Nephron (organoid): Measurements from ENCODE around the gene MON2.

Source experiments
- H3K27ac Mint-ChIP-seq, 3 experiments: 2 replicates each; pipeline ENCODE4 v1.8.0; 2020; ENCODE audit warnings: mixed read lengths in 3 of 3, mild to moderate bottlenecking in 2 of 3, moderate library complexity in 1 of 3
- H3K27me3 Mint-ChIP-seq: 2 replicates; pipeline ENCODE4 v1.8.0; 2021; ENCODE audit warnings: low read depth, mild to moderate bottlenecking, moderate library complexity, mixed read lengths
- H3K36me3 Mint-ChIP-seq: 2 replicates; pipeline ENCODE4 v1.8.0; 2020; ENCODE audit warnings: low read depth, mixed read lengths
- H3K4me1 Mint-ChIP-seq: 2 replicates; pipeline ENCODE4 v1.8.0; 2020; ENCODE audit warnings: mixed read lengths
- H3K4me3 Mint-ChIP-seq, 3 experiments: 2 replicates each; pipeline ENCODE4 v1.8.0; 2020; ENCODE audit warnings: mild to moderate bottlenecking in 3 of 3, mixed read lengths in 3 of 3, moderate library complexity in 2 of 3
- H3K9me3 Mint-ChIP-seq: 2 replicates; pipeline ENCODE4 v1.8.0; 2020; ENCODE audit warnings: mixed read lengths
- CTCF ChIP-seq, 3 experiments: fragments of 200-600 bp; sonication (generic); IDR thresholded peaks; one replicate each; pipeline ENCODE4 v1.5.0; 2021; ENCODE audit warnings: antibody characterized with exemption in 3 of 3; ENCODE audit not compliant: unreplicated experiment in 3 of 3

MON2 gene

DNA sequence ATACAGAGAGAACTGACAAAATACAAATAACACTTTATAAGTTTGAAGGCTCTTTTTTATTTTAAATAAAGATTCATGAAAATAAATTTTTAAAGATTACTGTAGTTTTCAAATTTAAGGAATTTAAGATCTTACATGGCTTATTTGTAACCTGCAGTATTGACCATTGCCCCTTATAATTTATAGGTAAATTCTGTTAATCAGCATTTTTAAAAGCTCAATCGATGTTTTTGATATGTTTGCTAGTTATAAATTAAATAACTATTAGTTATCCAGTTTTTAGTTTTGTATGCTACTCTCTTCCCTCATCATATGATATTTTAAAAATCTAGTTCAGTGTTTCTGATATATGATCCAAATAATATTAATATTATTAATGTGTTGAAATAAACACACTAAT, 109.9 kb downstream of the MON2 start:
- TF ChIP-seq CTCF (IDR thresholded peaks at IDR 0.05; ENCODE audit: unreplicated experiment in 3 of 3): no peak
- no peaks in the 10 kb centered on the region for H3K4me1 Mint-ChIP-seq
- H3K4me3 Mint-ChIP-seq: no peak overlapping the region
- no peak overlapping the region for H3K27ac Mint-ChIP-seq
- no peaks in the 10 kb centered on the region for H3K27me3 Mint-ChIP-seq
- no peaks in the 10 kb centered on the region for H3K9me3 Mint-ChIP-seq
- peaks cover 12% of the 10 kb centered on the region for H3K36me3 Mint-ChIP-seq

DNA sequence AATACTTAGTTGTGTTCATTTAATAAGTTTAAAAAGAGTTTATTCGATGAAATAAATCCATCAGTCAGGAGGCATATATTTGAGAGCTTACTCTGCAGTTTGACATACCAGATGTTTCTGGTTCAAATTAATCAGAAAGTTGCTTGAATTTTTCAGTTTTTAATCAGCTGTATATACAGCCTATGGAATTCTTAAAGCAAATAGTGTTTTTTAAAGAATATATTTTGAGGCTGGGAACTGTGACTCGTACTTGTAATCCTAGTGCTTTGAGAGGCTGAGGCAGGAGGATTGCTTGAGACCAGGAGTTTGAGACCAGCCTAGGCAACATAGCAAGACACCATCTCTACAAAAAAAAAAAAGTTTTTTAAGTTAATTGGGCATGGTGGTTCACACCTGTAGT, 112.1 kb downstream of the MON2 start:
- no peaks in the 10 kb centered on the region for H3K27me3 Mint-ChIP-seq
- H3K9me3 Mint-ChIP-seq: no peaks in the 10 kb centered on the region
- H3K27ac Mint-ChIP-seq: no peak overlapping the region
- no peak overlapping the region for H3K4me3 Mint-ChIP-seq
- peaks cover 21% of the 10 kb centered on the region for H3K36me3 Mint-ChIP-seq
- no peak for TF ChIP-seq CTCF (IDR thresholded peaks at IDR 0.05; ENCODE audit: unreplicated experiment in 3 of 3)
- H3K4me1 Mint-ChIP-seq: no peaks in the 10 kb centered on the region

DNA sequence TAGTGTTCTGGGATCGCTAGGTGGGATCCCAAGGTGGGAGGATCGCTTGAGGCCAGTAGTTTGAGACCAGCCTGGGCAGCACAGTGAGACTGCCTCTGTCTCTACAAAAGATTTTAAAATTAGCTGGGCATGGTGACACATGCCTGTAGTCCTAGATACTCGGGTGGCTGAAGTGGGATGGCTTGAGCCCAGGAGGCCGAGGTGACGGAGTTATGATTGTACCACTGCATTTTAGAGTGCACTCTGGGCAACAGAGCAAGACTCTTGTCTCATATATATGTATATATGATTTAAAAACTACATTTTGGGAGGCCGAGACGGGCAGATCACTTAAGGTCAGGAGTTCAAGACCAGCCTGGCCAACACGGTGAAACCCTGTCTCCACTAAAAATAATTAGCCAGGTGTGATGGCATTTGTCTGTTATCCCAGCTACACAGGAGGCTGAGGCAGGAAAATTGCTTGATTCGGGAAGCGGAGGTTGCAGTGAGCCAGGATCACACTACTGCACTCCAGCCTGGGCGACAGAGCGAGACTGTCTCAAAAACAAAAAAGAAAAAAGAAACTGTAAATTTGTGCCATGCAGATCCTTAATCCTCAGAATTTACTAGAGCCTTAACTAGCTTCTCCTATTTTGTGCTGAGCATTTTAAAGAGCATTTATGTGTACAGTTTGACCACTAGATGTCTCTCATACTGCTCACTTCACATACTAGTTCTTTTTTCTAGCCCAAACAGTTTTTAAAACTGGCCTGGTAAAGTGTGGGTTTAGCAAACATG, 114.8 kb downstream of the MON2 start:
- Mint-ChIP-seq H3K4me3 (no peak overlapping the region), H3K4me1 (no peaks in the 10 kb centered on the region), H3K27ac (no peak overlapping the region), H3K9me3 (no peaks in the 10 kb centered on the region), H3K36me3 (peaks cover 13% of the 10 kb centered on the region), H3K27me3 (no peaks in the 10 kb centered on the region)
- TF ChIP-seq CTCF (IDR thresholded peaks at IDR 0.05; ENCODE audit: unreplicated experiment in 3 of 3): peak; percentile 56 to 69 (median 68)

GRCh38 chr12:62582065-62582366, 115.4 kb downstream of the MON2 start:
- H3K27ac Mint-ChIP-seq: no peak overlapping the region
- H3K4me1 Mint-ChIP-seq: no peaks in the 10 kb centered on the region
- no peaks in the 10 kb centered on the region for H3K27me3 Mint-ChIP-seq
- no peak for TF ChIP-seq CTCF (IDR thresholded peaks at IDR 0.05; ENCODE audit: unreplicated experiment in 3 of 3)
- no peak overlapping the region for H3K4me3 Mint-ChIP-seq
- peaks cover 17% of the 10 kb centered on the region for H3K36me3 Mint-ChIP-seq
- no peaks in the 10 kb centered on the region for H3K9me3 Mint-ChIP-seq

- Mint-ChIP-seq H3K4me3 (no peak overlapping the region), H3K36me3 (peaks cover 23% of the 10 kb centered on the region), H3K4me1 (no peaks in the 10 kb centered on the region), H3K27me3 (no peaks in the 10 kb centered on the region), H3K9me3 (no peaks in the 10 kb centered on the region), H3K27ac (no peak overlapping the region)
- TF ChIP-seq CTCF (IDR thresholded peaks at IDR 0.05; ENCODE audit: unreplicated experiment in 3 of 3): no peak
These were observed 118.0 kb downstream of the MON2 start for GRCh38 chr12:62584619-62585018.

- Mint-ChIP-seq H3K36me3 (peaks cover 36% of the 10 kb centered on the region), H3K4me1 (no peaks in the 10 kb centered on the region), H3K4me3 (no peak overlapping the region), H3K27me3 (no peaks in the 10 kb centered on the region), H3K27ac (no peak overlapping the region), H3K9me3 (no peaks in the 10 kb centered on the region)
- no peak for TF ChIP-seq CTCF (IDR thresholded peaks at IDR 0.05; ENCODE audit: unreplicated experiment in 3 of 3)
These were observed 120.2 kb downstream of the MON2 start for GRCh38 chr12:62586850-62587249.
